Suprapubic skin (tissue), 3 donors: ENCODE measurements around the gene ELOB.

ENCODE experiments used
- CTCF ChIP-seq, 2 donors: fragments of 200-600 bp in 1 of 2; fragments of 450-650 bp in 1 of 2; sonication (generic) in 1 of 2; IDR thresholded peaks; one replicate each; pipeline ENCODE4 v1.5.1; 2016 to 2019; ENCODE audit warnings: antibody characterized with exemption in 2 of 2, mild to moderate bottlenecking in 1 of 2, moderate library complexity in 1 of 2
- POLR2A ChIP-seq, 2 donors: fragments of 450-650 bp; IDR thresholded peaks; one replicate each; pipeline ENCODE4 v1.6.1; 2017; ENCODE audit warnings: antibody characterized with exemption in 2 of 2, mild to moderate bottlenecking in 2 of 2, moderate library complexity in 2 of 2

- no peak for TF ChIP-seq POLR2A (IDR thresholded peaks at IDR 0.05)
- no peak for TF ChIP-seq CTCF (IDR thresholded peaks at IDR 0.05)
Observed at GRCh38 chr16:2811703-2812471, 34.8 kb upstream of the ELOB start.
